CD4-positive, alpha-beta T cell treated with Interleukin-12 subunit alpha and Interleukin-12 subunit beta, for 1 hour (primary cell): ENCODE measurements around the gene USP34.
"Not testable (repeated sequence)": the region's sequence is repeated elsewhere in the genome, so short reads cannot be mapped to it uniquely, and the experiment has no call there.

Source experiments
- DNase-seq: peaks from one replicate; pipeline ENCODE4 v3.0.0-alpha.2; 2020

USP34 gene

DNA sequence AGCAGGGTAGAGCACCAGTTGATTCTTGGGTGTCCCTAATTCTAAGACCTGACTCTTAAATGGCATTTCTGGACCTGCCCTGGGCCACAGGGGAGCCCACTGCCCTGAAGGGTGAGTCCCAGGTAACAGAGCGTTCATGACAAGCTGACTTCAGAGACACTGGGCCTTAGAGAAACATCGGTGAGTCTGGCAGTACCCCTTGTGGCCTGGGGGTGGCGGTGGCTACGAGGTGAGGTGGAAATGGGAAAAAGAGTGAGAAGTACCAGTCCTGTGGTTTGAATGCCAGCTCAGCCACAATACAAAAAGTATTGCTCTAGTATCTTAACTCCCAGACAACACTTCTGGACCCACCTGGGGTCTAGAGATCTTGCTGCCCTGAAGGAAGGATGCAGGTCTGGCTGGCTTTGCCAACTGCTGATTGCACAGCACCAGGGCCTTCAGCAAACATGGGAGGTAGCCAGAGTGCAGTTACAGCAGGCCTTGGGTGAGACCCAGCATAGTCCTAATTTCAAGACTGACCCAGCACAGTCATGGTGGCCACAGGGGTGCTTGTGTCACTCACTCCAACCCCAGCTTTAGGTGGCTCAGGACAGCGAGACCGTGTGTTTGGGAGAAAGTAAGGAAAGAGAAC, 44.5 kb downstream of the USP34 start:
- peak; percentile 81 for DNase-seq

DNA sequence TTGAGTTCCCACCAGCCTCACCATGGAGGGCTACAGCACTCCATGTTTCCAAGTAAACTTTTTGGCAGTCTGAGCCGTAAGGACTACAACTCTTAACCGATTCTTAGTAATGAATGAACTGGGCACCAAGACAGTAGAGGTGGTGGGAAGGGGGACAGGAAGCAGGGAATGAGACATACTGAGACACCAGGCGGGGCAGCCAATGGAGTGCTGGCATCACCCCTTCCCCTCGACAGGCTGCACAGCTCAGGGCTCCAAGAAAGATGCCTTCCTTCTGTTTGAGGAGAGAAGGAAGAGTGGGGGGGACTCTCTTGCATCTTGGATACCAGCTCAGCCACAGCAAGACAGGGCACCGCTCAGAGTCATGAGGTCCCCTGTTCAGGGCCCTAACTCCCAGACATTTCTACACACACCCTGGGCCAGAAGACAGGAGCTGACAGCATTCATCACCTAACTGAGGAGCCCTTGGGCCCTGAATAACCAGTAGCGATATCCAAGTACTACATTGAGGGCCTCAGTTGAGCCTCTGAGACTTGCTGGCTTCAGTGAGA, 45.2 kb downstream of the USP34 start:
- no peak for DNase-seq

DNA sequence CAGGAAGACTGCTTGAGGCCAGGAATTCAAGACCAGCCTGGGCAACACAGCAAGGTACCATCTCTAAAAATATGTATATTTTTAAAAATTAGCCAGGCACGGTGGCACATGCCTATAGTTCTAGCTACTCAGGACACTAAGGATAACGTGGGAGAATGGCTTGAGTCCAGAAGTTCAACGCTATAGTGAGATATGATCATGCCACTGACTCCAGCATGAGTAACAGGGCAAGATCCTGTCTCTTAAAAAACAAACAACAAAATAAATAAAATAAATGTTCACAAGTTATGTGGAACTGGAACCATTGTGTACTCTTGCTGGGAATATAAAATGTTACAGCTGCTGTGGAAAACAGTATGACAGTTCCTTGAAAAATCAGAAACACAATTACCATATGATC, 47.2 kb downstream of the USP34 start:
- DNase-seq, result no peak

DNA sequence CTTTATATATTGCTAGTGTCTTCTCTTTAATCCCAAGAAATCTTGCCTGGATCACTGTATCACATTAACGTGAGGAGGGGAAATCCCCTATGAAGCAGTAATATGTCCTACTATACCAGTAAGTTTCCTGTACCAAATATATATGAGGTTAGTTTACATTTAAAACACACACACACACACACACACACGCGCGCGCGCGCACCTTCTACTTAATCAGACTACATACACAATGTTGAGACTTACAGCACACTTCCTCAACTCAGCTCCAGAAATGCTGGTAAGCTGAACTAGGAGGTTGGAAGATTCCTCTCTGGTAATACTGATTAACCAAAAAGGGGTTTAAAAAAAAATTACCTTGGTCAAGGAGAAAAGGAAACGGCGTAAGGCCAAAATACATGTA, 49.3 kb downstream of the USP34 start:
- no peak for DNase-seq

DNA sequence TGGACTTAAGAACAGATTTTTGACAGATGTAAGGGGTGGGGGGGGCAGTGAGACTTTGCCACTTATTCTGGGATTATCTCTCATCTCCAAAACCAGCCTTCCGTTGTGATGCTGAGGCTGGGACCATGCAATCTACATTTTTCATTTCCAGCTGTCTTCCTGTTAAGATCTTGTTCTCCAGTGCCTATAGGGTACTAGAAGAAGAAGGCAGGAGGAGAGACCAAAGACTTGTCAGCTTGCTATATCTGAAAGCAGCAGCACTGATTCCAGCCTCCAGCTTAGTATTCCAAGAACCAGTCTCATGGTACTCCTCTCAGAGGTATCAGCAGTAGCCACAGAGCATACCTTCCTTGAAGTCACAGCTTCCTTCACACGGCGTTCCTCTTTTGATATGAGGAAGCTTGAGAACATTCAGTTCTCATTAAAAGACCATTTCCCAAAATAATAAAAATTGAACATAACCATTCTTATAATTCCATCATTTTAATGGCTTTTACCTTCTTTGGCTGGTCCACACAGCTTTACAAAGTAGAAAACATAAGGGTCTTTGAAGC, 49.8 kb downstream of the USP34 start:
- no peak for DNase-seq

DNA sequence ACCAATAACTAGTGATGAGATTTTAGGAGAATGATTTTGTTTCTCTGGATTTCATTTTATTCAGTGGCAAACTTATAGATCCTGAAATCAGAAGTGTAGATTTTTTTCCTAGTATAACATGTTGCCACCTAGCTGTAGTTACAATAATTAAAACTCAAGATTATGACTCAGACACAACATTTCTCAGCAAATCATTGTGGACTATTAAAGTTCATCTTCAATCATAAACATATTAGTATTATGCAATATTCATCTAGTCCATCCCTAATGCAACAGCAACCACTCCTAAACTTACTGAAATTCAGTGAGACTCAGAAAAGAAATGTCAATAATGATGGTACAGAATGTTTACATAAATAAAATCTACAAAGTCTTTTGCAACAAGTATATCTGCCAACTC, 51.3 kb downstream of the USP34 start:
- DNase-seq, result no peak

DNA sequence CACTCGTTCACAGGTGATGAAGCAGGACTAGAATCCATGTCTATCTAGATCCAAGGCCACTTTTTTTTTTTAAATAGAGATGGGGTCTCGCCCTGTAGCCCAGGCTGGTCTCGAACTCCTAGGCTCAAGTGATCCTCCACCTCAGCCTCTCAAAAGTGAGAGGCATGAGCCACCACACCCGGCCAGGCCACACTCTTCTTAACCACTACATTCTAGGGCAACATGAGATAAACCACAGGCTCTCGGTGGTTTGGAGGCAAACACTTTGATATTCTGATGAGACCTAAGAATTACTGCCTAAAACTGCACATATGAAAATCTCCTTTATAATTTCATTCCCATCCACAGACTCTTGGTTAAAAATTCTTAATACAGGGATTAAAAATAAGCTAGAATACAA, 51.8 kb downstream of the USP34 start:
- peak; percentile 46 for DNase-seq

DNA sequence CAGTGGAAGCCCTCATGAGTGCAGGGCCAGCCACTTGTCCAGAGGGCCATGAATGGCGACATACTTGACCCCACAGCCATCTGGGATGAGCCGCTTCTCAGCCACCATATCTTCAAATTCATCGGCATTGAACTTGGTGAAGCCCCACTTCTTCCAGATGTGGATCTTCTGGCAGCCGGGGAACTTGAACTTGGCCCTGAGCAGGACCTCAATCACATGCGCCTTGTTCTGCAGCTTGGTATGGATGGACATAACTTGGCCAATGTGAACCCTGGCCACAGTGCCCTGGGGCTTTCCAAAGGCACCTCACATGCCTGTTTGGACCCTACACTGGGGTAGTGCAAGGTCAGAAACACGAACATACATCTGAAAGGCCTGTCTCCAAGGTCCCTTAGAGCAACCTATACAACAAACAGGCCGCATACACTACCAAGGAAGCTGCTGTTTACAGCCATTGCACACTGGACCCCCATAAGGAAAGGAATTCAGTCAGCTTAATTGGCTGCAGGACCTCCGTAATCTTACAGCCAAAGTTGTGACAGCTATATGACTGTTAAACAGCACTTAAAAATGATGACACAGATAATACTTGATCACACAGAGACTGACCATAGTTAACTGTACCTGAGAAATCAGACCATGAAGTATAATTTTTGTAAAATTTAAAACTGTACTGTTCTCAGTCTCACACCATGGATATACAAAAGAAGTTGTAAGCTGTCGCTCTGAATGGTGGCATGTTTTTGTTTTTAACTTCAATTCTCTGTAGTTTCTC, 53.8 kb downstream of the USP34 start:
- DNase-seq, result no peak

DNA sequence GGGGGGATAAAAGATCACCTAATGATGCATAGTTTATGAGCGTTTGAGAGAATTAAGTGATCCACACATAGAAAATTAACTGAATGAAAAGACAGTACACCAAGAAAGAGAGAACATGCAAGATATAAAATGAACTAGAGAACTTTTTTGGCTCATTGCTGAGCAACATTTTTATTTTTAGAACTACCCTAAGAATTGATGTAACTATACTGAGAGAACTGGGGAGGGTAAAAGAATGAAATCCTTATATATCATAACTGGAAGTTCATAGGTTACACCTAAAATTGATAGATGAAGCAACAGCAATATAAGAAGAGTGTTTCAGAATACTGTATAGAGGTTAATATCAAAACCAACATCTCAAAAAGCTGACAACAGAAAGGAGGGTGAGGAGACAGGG, 55.6 kb downstream of the USP34 start:
- DNase-seq, result no peak

DNA sequence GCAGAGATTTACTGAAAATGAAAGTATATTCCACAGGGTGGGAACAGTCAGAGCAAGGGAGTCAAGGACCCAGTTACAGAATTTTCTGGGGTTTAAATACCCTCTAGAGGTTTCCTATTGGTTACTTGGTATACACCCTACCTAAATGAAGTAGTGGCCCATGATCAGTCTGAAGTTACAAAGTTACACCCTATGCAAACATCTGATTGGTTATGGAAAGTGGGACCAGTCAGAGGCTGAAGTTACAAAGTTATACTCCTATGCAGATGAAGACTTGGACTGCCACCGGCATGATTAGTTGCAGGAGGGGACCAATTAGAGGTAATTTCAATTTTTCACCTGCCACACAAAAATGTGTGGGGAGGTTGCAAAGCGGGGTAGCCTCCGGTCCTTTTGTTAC, 56.2 kb downstream of the USP34 start:
- no peak for DNase-seq

DNA sequence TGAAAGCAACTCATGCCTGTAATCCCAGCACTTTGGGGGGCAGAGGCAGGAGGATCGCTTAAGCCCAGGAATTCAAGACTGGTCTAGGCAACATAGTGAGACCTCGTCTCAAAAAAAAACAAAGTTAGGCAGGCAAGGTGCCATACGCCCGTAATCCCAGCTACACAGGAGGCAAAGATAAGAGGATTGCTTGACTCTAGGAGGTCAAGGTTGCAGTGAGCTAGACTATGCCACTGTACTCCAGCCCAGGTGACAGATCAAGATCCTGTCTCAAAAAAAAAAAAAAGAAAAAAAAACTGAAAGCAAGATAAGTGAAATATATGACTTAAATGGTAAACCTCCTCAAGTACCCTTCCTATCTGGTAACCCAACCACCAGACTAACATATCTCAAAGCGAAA, 59.8 kb downstream of the USP34 start:
- no peak for DNase-seq

DNA sequence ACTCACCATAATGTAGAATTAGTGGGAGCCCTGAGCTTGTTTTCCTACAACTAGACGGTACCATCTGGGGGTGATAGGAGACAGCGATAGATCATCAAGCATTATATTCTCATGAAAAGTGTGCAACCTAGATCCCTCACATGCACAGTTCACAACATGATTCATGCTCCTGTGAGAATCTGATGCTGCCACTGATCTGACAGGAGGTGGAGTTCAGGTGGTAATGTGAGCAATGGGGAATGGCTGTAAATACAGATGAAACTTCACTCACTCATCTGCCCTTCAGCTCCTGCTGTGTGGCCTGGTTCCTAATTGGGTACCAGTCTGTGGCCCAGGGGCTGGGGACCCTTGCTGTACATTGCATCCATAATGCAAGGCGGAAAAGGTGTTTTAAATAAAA, 60.7 kb downstream of the USP34 start:
- no peak for DNase-seq

DNA sequence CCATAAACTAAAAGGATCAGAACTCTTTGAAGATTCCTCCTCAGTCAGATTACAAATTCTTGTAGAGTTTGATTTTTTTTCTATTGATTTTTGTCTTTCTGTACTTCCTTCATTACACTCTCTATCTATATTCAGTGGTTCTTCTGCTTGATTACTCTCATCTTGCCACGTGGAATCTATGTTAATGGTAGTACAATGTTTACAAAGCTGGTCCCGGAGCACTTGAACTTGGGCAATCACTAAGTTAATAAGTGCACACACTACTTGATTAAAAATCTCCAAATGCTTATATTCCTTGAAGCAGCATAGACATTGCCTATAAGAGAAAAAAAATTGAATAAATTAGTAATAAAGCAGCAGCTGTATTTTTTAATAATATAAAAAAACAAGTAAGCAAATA, 65.1 kb downstream of the USP34 start:
- DNase-seq, result no peak

DNA sequence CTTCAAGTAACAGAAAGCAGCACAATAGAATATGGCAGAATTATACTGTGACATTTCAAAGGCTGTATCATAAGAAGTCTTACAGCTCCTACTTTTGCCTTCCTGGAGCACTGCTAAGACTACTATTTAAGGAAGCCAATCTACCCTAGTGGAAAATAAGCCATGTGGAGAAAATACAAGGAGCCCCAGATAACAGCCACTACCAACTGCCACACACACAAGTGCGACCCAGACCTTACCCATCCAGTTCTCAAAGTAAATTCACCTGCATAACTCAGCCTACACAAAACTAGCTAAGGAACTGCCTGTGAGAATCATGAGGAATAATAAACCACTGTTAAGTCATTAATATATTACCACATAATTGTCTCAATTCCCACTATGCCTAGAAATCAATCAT, 66.4 kb downstream of the USP34 start:
- no peak for DNase-seq

DNA sequence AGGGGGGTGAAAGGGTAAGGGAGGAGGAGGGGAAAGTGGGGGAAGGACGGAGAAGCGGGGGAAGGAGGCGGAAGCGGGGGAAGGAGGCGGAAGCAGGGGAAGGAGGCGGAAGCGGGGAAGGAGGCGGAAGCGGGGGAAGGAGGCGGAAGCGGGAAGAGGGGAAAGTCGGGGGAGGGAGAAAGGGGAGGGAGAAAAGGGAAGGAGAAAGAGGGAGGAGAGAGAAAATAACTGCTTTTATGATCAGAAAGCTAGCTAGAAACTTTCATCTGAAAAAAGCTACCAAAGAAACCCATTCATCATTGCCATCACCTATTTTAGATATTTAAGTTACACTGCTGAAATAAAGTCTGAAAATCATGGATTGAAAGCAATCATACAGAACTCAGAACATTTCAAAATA, 72.5 kb downstream of the USP34 start:
- DNase-seq, result no peak

DNA sequence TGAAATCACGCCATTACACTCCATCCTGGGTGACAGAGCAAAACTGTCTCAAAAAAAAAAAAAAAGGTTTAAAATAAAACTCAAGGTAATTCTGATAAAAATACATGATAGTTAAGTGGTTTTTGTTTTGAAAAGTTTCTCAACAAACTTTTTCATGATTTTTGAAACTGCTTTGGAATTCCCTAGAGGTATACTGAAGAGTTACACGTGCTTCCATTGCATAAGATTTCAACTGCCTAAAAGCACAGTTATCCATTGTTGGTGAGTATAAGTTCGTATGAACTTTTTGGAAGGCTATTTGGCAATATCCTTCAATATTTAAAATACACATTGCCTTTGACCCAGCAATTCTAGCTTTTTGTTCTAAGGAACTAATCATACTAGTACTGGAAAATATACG, 74.9 kb downstream of the USP34 start:
- no peak for DNase-seq

DNA sequence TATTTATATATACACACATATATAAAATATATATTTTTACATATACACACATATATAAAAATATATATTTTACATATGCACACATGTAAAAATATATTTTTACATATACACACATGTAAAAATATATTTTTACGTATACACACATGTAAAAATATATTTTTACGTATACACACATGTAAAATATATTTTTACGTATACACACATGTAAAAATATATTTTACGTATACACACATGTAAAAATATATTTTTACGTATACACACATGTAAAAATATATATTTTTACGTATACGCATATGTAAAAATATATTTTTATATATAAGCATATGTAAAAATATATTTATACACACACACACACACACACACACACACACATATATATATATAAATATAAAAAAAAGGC, 83.3 kb downstream of the USP34 start:
- DNase-seq, result not testable (repeated sequence)

DNA sequence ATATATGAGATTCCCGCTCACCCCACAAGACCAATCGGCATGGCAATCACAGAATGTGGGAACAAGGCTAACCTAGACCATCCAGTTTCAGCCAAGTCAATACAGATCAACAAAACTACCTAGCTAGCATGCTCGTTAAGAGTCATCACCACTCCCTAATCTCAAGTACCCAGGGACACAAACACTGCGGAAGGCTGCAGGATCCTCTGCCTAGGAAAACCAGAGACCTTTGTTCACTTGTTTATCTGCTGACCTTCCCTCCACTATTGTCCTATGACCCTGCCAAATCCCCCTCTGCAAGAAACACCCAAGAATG, 90.0 kb downstream of the USP34 start:
- DNase-seq, result not testable (repeated sequence)

DNA sequence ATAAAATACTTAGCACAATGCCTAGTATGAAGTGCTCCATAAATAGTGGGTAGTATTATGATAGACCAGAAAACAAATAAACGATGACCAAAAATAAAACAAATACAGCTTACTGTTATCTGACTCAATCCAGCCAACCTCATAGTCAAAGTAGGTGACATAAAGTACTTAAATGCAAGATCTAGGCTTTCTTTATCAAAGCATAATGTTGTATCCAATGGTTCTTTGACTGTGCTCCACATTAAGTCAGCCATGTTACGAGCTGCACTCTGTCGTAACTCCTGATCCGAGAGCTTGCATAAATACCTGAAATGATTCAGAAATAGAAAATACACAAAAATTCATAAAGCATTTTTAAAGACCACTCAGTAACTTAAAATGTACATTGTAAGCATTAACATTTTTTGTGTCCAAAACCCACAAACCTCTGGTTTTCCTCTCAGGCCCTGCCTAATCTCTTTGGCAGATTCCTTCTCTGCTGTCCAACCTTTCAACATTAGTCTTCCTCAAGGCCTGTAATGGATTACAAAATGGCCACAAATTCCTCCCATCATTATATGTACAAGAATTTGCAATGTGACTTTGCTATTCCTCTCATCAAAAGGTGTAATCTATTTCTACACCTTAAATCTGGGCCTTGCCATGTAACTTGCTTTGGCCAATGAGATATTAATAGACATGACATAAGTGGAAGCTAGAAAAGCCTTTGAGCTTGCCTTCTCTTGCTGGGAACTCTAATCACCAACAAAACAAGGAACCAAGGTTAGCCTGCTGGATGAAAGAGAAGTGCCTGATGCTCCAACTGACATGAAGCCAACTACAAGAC, 90.6 kb downstream of the USP34 start:
- DNase-seq, result no peak

DNA sequence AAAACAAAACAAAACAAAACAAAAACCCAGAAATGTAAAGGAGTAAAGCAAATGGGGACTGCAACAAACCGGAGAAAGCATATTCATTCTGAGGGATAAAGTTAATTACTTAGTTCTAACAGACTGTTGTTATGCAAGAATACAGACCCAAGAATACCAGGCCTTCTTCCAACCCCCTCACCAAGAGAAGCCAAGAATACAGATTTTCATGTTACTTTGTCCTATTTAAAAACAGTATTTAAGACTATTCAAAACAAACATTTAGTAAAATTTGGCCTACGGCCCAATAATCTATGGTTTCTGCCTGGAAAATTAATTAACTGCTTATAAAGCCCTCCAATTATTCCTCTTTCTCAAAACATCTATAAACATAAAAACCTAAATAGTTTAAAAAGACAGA, 91.4 kb downstream of the USP34 start:
- DNase-seq, result no peak

DNA sequence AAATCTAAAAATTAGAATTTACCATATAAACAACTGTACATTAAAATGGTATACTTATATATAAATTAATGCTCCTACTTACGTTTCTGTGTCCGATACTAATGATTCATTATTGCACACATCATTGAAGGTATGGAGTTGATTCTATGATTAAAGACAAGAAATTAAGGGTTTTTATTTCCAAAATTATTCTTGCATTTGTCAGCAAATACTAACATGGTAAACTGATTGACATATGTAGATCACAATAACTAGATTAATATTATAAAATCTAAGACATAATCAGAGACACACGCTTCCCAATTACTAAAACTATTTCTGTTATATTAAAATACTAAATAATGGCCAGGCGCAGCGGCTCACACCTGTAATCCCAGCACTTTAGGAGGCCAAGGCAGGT, 92.6 kb downstream of the USP34 start:
- DNase-seq, result no peak

DNA sequence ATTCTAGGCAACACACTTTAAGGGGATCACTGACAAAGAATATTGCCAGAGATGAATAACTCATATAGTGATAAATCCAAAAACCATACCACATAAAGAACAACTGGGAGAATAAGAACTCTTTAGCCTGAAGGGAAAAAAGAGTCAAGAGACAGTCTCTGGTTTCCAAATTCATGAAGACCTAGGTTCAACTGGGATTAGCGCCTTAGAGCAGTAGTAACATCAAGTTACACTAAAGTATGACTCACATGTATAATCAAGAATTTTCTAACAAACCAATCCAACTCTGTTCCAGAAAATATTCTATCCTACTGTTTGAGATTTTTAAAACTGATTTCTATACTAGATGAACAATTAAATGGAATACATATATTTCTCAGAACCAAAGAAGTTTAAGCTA, 93.8 kb downstream of the USP34 start:
- DNase-seq, result no peak

DNA sequence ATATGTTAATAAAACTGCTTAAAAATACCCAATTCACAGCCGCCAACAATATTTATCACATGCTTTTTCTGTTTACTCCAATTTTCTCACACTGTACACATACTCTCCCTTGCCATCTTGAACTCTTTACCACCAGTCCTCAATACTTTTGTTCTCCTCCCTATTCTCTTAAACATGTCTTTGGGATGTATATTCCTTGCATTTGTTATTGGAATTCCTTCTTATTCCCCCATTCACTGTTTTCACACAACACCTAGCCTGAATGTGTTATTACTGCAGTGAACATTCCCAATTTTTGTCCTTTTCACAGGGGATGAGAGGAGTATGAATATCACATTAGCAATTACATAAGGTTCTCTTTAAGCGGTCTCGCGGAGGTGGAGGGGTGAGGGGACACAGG, 94.7 kb downstream of the USP34 start:
- DNase-seq, result no peak

DNA sequence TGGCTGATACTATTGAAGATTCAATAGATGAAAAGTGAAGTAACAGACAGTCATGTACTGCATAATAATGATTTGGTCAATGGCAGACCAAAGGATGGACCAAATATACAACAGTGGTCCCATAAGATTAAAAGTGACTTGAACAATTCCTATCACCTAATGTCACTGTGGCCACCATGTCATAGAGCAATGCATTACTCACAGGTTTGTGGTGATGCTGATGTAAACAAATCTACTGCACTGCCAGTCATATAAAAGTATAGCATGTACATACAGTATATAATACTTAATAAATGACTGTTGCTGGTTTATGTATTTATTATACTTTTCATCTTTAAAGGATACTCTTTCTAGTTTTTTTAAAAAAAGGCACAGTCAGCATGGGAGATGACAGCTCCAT, 99.9 kb downstream of the USP34 start:
- DNase-seq, result no peak
